ENCODE measurements around the gene HDAC4. TPM values are rescaled to one million over a fixed set of nuclear protein-coding genes. Genes with fewer than 3 reads are reported as not detected.

HDAC4 gene
- total RNA-seq, 5 donors from 2014 or later (not counting 1 experiment from before 2014, with no cell fraction given) = 44.8 to 80.2 (median 60.9) TPM

DNA sequence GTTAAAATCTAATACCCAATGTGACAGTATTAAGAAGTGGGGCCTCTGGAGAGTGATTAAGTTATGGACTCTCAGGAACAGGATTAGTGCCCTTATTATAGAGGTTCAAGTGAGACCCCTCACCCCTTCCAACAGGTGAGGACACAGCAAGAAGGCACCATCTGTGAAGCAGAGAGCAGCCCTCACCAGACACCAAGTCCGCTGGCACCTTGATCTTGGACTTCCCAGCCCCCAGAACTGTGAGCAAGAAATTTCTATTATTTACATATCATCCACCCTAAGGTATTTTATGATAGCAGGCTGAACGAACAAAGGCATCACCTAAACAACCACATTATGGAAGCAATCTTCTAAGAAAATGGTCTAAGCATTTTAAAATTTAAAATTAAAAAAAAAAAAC, 59.0 kb downstream of the HDAC4 start:
- H3K9me3 Mint-ChIP-seq = peaks cover 0 to 4% (median 3%) of the 10 kb centered on the region in 3 donors
- Histone ChIP-seq H3K4me3 (ENCODE audit: control insufficient read depth in 1 of 2, extremely low read depth in 1 of 2, low read length in 1 of 2) (no peak overlapping the region), H3K27me3 (replicated peaks in 1 of 2; ENCODE audit: control insufficient read depth in 2 of 2, extremely low read depth in 1 of 2, insufficient read depth in 2 of 2, low read length in 1 of 2) (no peaks in the 10 kb centered on the region), H3K27ac (ENCODE audit: low read length) (no peak overlapping the region), H3K36me3 (ENCODE audit: control insufficient read depth in 2 of 2, extremely low read depth in 1 of 2, insufficient read depth in 1 of 2, low read length in 1 of 2) (no peaks in the 10 kb centered on the region), H3K4me1 (ENCODE audit: control insufficient read depth in 1 of 2, extremely low read depth in 1 of 2, insufficient read depth in 2 of 2, low read length in 2 of 2) (peaks cover 12 to 18% of the 10 kb centered on the region in 2 experiments), H3K9me3 (no peaks in the 10 kb centered on the region)
- ChIA-PET POLR2A (no interaction called here), CTCF (no interaction called here)
- peak overlapping the region in 1 of 2 donors; percentile 29 for H3K27ac Mint-ChIP-seq
- peaks cover 13% of the 10 kb centered on the region for H3K36me3 Mint-ChIP-seq
- no CpG with 5 or more reads among the region's 2 CpGs for WGBS (ENCODE audit: insufficient coverage)
- DNase-seq = no peak
- H3K27me3 Mint-ChIP-seq = no peaks in the 10 kb centered on the region
- H3K4me1 Mint-ChIP-seq = peaks cover 33 to 42% (median 34%) of the 10 kb centered on the region in 3 donors
- H3K4me3 Mint-ChIP-seq = no peak overlapping the region
- ATAC-seq (replicated peaks in 1 of 4) = no peak

DNA sequence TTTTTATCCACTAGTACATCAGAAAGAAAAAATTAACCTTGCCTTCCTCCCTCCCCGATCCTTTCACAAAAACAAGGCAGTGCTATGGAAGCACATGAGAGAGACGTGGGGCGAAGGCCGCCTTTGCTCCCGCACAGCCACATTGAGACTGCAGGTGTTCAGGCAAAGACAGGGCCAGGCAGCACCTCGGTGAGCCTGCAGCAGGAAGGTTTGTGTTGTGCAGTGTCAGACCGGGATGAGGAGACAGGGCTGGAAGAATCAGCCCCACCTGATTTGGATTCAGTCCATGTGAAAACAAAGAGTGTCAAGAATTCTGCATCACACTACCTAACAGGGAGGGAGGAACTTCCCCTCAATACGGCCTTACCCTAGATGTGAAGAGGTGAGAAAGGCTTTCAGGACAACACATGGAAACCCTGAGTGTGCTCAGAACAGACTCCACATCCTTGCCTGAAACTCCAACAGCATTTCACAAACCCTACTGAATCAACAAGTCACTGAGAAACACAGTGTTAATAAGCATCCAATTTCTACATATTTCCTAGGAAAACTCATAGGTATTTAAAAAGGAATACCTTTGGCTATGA, 59.6 kb downstream of the HDAC4 start:
- ChIA-PET CTCF (no interaction called here), POLR2A (interaction anchor here in 1 of 2 donors (0.6 kb wide), 1 partner anchor 637 kb away, joined by 3 read pairs; no protein-coding TSS in a partner anchor)
- ATAC-seq (replicated peaks in 1 of 4) (no peak), DNase-seq (no peak)
- no peak overlapping the region for H3K4me3 ChIP-seq (ENCODE audit: control insufficient read depth in 1 of 2, extremely low read depth in 1 of 2, low read length in 1 of 2)
- WGBS (ENCODE audit: insufficient coverage) = 96% methylated on average over 4 of the region's 8 CpGs
- no peaks in the 10 kb centered on the region for H3K9me3 ChIP-seq
- no peaks in the 10 kb centered on the region for H3K36me3 ChIP-seq (ENCODE audit: control insufficient read depth in 2 of 2, extremely low read depth in 1 of 2, insufficient read depth in 1 of 2, low read length in 1 of 2)
- H3K36me3 Mint-ChIP-seq = peaks cover 15% of the 10 kb centered on the region
- no peaks in the 10 kb centered on the region for H3K27me3 Mint-ChIP-seq
- H3K27ac Mint-ChIP-seq = no peak overlapping the region
- peaks cover 7 to 18% of the 10 kb centered on the region in 2 experiments for H3K4me1 ChIP-seq (ENCODE audit: control insufficient read depth in 1 of 2, extremely low read depth in 1 of 2, insufficient read depth in 2 of 2, low read length in 2 of 2)
- no peak overlapping the region for H3K27ac ChIP-seq (ENCODE audit: low read length)
- H3K9me3 Mint-ChIP-seq = peaks cover 0 to 4% (median 3%) of the 10 kb centered on the region in 3 donors
- no peaks in the 10 kb centered on the region for H3K27me3 ChIP-seq (replicated peaks in 1 of 2; ENCODE audit: control insufficient read depth in 2 of 2, extremely low read depth in 1 of 2, insufficient read depth in 2 of 2, low read length in 1 of 2)
- peaks cover 34 to 43% (median 38%) of the 10 kb centered on the region in 3 donors for H3K4me1 Mint-ChIP-seq
- no peak overlapping the region for H3K4me3 Mint-ChIP-seq

GRCh38 chr2:239339726-239340601, 60.9 kb downstream of the HDAC4 start:
- Histone ChIP-seq H3K36me3 (ENCODE audit: control insufficient read depth in 2 of 2, extremely low read depth in 1 of 2, insufficient read depth in 1 of 2, low read length in 1 of 2) (no peaks in the 10 kb centered on the region), H3K27ac (ENCODE audit: low read length) (no peak overlapping the region), H3K27me3 (replicated peaks in 1 of 2; ENCODE audit: control insufficient read depth in 2 of 2, extremely low read depth in 1 of 2, insufficient read depth in 2 of 2, low read length in 1 of 2) (no peaks in the 10 kb centered on the region), H3K4me3 (ENCODE audit: control insufficient read depth in 1 of 2, extremely low read depth in 1 of 2, low read length in 1 of 2) (no peak overlapping the region), H3K9me3 (no peaks in the 10 kb centered on the region), H3K4me1 (ENCODE audit: control insufficient read depth in 1 of 2, extremely low read depth in 1 of 2, insufficient read depth in 2 of 2, low read length in 2 of 2) (peaks cover 6 to 18% of the 10 kb centered on the region in 2 experiments)
- H3K9me3 Mint-ChIP-seq = peaks cover 0 to 4% (median 3%) of the 10 kb centered on the region in 3 donors
- H3K36me3 Mint-ChIP-seq = peaks cover 15% of the 10 kb centered on the region
- peak overlapping the region in 1 of 3 donors; percentile 64 for H3K4me3 Mint-ChIP-seq
- ATAC-seq (replicated peaks in 1 of 4) = peak in 3 of 4 experiments; percentile 48 to 57 (median 50)
- H3K4me1 Mint-ChIP-seq = peaks cover 34 to 49% (median 46%) of the 10 kb centered on the region in 3 donors
- CTCF ChIA-PET = no interaction called here
- WGBS (ENCODE audit: insufficient coverage) = 52% methylated on average over 6 of the region's 7 CpGs
- H3K27ac Mint-ChIP-seq = peak overlapping the region; percentile 6 to 79
- DNase-seq = peak in 2 of 35 experiments; percentile 17 to 24
- POLR2A ChIA-PET = no interaction called here
- no peaks in the 10 kb centered on the region for H3K27me3 Mint-ChIP-seq

GRCh38 chr2:239339241-239339640, 61.6 kb downstream of the HDAC4 start:
- Mint-ChIP-seq H3K27me3 (no peaks in the 10 kb centered on the region), H3K4me1 (peaks cover 34 to 49% (median 46%) of the 10 kb centered on the region in 3 donors), H3K27ac (no peak overlapping the region), H3K9me3 (peaks cover 0 to 4% (median 3%) of the 10 kb centered on the region in 3 donors), H3K4me3 (peak overlapping the region in 1 of 3 donors; percentile 64), H3K36me3 (peaks cover 15% of the 10 kb centered on the region)
- Histone ChIP-seq H3K36me3 (ENCODE audit: control insufficient read depth in 2 of 2, extremely low read depth in 1 of 2, insufficient read depth in 1 of 2, low read length in 1 of 2) (no peaks in the 10 kb centered on the region), H3K4me3 (ENCODE audit: control insufficient read depth in 1 of 2, extremely low read depth in 1 of 2, low read length in 1 of 2) (no peak overlapping the region), H3K9me3 (no peaks in the 10 kb centered on the region), H3K27ac (ENCODE audit: low read length) (no peak overlapping the region), H3K27me3 (replicated peaks in 1 of 2; ENCODE audit: control insufficient read depth in 2 of 2, extremely low read depth in 1 of 2, insufficient read depth in 2 of 2, low read length in 1 of 2) (no peaks in the 10 kb centered on the region), H3K4me1 (ENCODE audit: control insufficient read depth in 1 of 2, extremely low read depth in 1 of 2, insufficient read depth in 2 of 2, low read length in 2 of 2) (peaks cover 6 to 18% of the 10 kb centered on the region in 2 experiments)
- DNase-seq (no peak), ATAC-seq (replicated peaks in 1 of 4) (no peak)
- ChIA-PET CTCF (no interaction called here), POLR2A (no interaction called here)
- WGBS (ENCODE audit: insufficient coverage) = 83% methylated on average over 3 of the region's 6 CpGs

- Mint-ChIP-seq H3K27ac (no peak overlapping the region), H3K27me3 (no peaks in the 10 kb centered on the region), H3K4me3 (no peak overlapping the region), H3K9me3 (peaks cover 0 to 4% (median 3%) of the 10 kb centered on the region in 3 donors), H3K4me1 (peaks cover 34 to 49% (median 47%) of the 10 kb centered on the region in 3 donors), H3K36me3 (peaks cover 12% of the 10 kb centered on the region)
- no peak overlapping the region for H3K27ac ChIP-seq (ENCODE audit: low read length)
- no peaks in the 10 kb centered on the region for H3K9me3 ChIP-seq
- 95% methylated on average over 15 of the region's 15 CpGs for WGBS (ENCODE audit: insufficient coverage)
- DNase-seq (no peak), ATAC-seq (replicated peaks in 1 of 4) (no peak)
- ChIA-PET POLR2A (no interaction called here), CTCF (interaction anchor here in 1 of 2 donors (0.7 kb wide), 1 partner anchor 29 kb away, joined by 3 read pairs; no protein-coding TSS in a partner anchor)
- H3K27me3 ChIP-seq (replicated peaks in 1 of 2; ENCODE audit: control insufficient read depth in 2 of 2, extremely low read depth in 1 of 2, insufficient read depth in 2 of 2, low read length in 1 of 2) = no peaks in the 10 kb centered on the region
- no peak overlapping the region for H3K4me3 ChIP-seq (ENCODE audit: control insufficient read depth in 1 of 2, extremely low read depth in 1 of 2, low read length in 1 of 2)
- H3K36me3 ChIP-seq (ENCODE audit: control insufficient read depth in 2 of 2, extremely low read depth in 1 of 2, insufficient read depth in 1 of 2, low read length in 1 of 2) = no peaks in the 10 kb centered on the region
- peaks cover 6 to 18% of the 10 kb centered on the region in 2 experiments for H3K4me1 ChIP-seq (ENCODE audit: control insufficient read depth in 1 of 2, extremely low read depth in 1 of 2, insufficient read depth in 2 of 2, low read length in 2 of 2)
Observed at GRCh38 chr2:239337877-239338484, 62.8 kb downstream of the HDAC4 start.

DNA sequence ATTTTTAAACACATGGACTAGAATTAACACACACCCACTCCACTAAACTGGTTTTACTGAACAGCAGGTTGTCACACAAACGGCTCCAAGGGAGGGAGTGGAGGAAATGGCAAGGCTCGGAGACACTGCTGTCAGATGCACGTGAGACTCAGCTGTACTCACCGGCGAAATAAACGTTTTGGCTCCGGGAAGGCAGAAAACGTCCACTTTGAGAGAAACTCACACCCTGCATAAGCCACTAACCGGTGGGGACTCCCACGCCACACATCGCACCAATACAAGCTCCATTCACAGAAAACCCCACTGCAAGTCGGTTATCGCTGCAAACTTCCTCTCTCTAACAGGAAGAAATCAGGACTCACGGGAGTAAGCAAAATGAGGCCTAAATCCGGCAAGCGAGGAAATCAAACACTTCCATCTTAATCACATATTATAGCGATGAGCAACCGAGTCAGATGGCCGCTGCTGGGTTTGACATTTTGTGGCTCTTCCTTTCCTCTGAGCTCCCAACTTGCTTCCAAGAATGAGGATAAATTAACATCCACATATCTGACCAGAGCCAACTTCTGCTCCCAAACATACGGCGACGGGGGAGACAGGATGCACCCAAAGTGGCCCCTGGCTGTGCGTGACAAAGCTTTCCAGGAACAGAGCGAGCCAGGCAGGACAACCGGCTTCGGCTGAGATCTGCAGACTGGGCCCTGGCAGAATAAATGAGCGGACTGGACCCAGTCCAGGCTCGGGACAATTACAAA, 63.5 kb downstream of the HDAC4 start:
- 97% methylated on average over 22 of the region's 28 CpGs for WGBS (ENCODE audit: insufficient coverage)
- POLR2A ChIA-PET = no interaction called here
- H3K4me3 Mint-ChIP-seq = no peak overlapping the region

More for the DNA sequence above, 63.5 kb downstream of the HDAC4 start:
- no peaks in the 10 kb centered on the region for H3K9me3 ChIP-seq
- H3K27me3 ChIP-seq (replicated peaks in 1 of 2; ENCODE audit: control insufficient read depth in 2 of 2, extremely low read depth in 1 of 2, insufficient read depth in 2 of 2, low read length in 1 of 2) = no peaks in the 10 kb centered on the region
- DNase-seq (no peak), ATAC-seq (replicated peaks in 1 of 4) (no peak)
- Mint-ChIP-seq H3K4me1 (peaks cover 35 to 49% (median 45%) of the 10 kb centered on the region in 3 donors), H3K27me3 (no peaks in the 10 kb centered on the region), H3K9me3 (peaks cover 0 to 3% (median 1%) of the 10 kb centered on the region in 3 donors), H3K36me3 (peaks cover 12% of the 10 kb centered on the region), H3K27ac (no peak overlapping the region)
- no peak overlapping the region for H3K27ac ChIP-seq (ENCODE audit: low read length)
- CTCF ChIA-PET = no interaction called here
- H3K4me3 ChIP-seq (ENCODE audit: control insufficient read depth in 1 of 2, extremely low read depth in 1 of 2, low read length in 1 of 2) = no peak overlapping the region
- no peaks in the 10 kb centered on the region for H3K36me3 ChIP-seq (ENCODE audit: control insufficient read depth in 2 of 2, extremely low read depth in 1 of 2, insufficient read depth in 1 of 2, low read length in 1 of 2)
- H3K4me1 ChIP-seq (ENCODE audit: control insufficient read depth in 1 of 2, extremely low read depth in 1 of 2, insufficient read depth in 2 of 2, low read length in 2 of 2) = peaks cover 6 to 18% of the 10 kb centered on the region in 2 experiments

Data from T-cell (primary cell).